ENCODE measurements around the gene HNRNPA3.

GRCh38 chr2:177268187-177268871 lies 55.7 kb downstream of the HNRNPA3 start:
- TF ChIP-seq, protein P1, sequence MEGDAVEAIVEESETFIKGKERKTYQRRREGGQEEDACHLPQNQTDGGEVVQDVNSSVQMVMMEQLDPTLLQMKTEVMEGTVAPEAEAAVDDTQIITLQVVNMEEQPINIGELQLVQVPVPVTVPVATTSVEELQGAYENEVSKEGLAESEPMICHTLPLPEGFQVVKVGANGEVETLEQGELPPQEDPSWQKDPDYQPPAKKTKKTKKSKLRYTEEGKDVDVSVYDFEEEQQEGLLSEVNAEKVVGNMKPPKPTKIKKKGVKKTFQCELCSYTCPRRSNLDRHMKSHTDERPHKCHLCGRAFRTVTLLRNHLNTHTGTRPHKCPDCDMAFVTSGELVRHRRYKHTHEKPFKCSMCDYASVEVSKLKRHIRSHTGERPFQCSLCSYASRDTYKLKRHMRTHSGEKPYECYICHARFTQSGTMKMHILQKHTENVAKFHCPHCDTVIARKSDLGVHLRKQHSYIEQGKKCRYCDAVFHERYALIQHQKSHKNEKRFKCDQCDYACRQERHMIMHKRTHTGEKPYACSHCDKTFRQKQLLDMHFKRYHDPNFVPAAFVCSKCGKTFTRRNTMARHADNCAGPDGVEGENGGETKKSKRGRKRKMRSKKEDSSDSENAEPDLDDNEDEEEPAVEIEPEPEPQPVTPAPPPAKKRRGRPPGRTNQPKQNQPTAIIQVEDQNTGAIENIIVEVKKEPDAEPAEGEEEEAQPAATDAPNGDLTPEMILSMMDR (IDR thresholded peaks at IDR 0.05; ENCODE audit: insufficient read depth, low read length, poor library complexity, severe bottlenecking): no peak
- no peak for TF ChIP-seq EZH2phosphoT487 (conservative IDR thresholded peaks at IDR 0.05; ENCODE audit: low read length)
